HG03280 (cell line): ENCODE data around the gene SLC6A3.
"Not testable (repeated sequence)": the region's sequence is repeated elsewhere in the genome, so short reads cannot be mapped to it uniquely, and the experiment has no call there.

ENCODE experiments used
- ATAC-seq: cut with Tn5 transposase; IDR thresholded peaks from one replicate; pipeline ENCODE4 v1.9.1; 2021; ENCODE audit warnings: mild to moderate bottlenecking, moderate library complexity; ENCODE audit not compliant: unreplicated experiment

Gene SLC6A3

GRCh38 chr5:1375871-1376810, 69.1 kb downstream of the SLC6A3 start:
- ATAC-seq = no peak

GRCh38 chr5:1374679-1375055, 70.6 kb downstream of the SLC6A3 start:
- no peak for ATAC-seq

GRCh38 chr5:1374030-1374678, 71.1 kb downstream of the SLC6A3 start:
- no peak for ATAC-seq

DNA sequence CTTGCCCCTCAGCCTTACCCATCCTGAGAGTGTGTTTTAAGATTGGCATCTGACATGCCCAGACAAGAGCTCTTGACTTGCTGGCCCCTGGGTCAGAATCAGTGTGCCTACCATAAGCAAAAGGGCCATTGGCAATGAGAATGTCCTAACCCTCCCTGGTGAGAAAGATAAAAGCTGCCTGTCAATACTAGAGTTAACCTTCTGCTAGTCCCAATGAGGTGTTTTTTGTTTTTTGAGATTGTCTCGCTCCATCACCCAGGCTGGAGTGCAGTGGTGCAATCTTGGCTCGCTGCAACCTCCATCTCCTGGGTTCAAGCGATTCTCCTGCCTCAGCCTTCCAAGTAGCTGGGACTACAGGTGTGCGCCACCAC, 73.3 kb downstream of the SLC6A3 start:
- ATAC-seq = not testable (repeated sequence)

GRCh38 chr5:1371218-1371971, 73.8 kb downstream of the SLC6A3 start:
- ATAC-seq = no peak

- ATAC-seq = no peak
These were observed 75.2 kb downstream of the SLC6A3 start for GRCh38 chr5:1370006-1370405.

DNA sequence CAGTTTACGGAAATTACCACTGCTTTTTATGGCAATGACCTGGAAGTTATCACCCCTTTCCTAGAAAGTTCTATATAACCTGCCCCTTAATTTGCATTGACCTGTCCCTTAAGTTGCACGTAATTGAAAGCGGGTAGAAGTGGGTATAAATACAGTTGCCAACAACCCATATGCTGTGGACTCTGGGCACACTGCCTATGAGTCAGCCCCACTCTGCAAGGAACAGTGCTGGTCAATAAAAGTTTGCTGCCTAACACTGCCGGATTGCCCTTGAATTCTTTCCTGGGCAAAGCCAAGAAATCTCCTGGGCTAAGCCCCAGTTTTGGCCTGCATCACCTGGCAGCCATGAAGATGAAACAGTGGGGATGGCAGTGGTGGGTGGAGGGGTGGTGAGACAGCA, 76.5 kb downstream of the SLC6A3 start:
- ATAC-seq = no peak

GRCh38 chr5:1368236-1368635, 77.0 kb downstream of the SLC6A3 start:
- no peak for ATAC-seq

- ATAC-seq = no peak
These were observed 78.1 kb downstream of the SLC6A3 start for GRCh38 chr5:1367149-1367548.

GRCh38 chr5:1366514-1366913, 78.7 kb downstream of the SLC6A3 start:
- no peak for ATAC-seq

GRCh38 chr5:1364211-1364610, 81.0 kb downstream of the SLC6A3 start:
- ATAC-seq = no peak

DNA sequence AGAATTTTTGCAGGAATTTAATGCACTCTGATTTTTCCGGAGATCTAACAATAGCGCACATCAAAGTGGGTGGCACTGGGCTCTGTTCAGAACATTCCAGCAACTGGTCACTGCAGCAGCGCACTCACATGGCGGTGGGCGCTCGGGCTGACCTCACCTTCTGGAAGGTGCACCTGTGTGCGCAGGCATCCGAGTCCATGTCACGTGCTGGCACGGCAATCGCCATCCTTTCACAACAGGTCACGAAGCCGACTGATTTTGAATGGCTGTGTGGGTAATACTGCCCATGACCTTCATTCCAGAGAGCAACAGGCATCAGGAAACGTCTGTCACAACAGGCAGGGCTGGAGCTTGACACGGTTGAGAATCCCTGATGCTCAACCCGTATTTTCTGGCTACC, 81.7 kb downstream of the SLC6A3 start:
- ATAC-seq = no peak

DNA sequence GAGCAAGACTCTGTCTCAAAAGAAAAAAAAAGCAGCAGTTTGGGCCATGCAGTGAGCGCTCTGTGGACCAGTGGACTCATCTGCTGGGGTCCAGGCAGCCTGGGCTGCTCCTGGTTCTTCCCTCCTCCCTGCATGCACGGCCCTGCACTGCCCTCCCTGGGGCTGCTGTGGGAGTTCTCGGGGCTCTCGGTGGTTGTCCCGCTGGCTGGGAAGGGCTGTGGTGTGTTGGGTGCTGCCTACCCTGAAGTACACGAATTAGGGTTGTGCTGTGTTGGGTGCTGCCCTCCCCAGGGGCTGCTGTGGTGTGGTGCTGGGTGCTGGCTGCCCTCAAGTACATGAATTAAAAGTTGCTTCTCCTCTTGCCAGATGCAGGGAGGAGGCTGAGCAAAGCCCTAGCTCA, 82.1 kb downstream of the SLC6A3 start:
- no peak for ATAC-seq

DNA sequence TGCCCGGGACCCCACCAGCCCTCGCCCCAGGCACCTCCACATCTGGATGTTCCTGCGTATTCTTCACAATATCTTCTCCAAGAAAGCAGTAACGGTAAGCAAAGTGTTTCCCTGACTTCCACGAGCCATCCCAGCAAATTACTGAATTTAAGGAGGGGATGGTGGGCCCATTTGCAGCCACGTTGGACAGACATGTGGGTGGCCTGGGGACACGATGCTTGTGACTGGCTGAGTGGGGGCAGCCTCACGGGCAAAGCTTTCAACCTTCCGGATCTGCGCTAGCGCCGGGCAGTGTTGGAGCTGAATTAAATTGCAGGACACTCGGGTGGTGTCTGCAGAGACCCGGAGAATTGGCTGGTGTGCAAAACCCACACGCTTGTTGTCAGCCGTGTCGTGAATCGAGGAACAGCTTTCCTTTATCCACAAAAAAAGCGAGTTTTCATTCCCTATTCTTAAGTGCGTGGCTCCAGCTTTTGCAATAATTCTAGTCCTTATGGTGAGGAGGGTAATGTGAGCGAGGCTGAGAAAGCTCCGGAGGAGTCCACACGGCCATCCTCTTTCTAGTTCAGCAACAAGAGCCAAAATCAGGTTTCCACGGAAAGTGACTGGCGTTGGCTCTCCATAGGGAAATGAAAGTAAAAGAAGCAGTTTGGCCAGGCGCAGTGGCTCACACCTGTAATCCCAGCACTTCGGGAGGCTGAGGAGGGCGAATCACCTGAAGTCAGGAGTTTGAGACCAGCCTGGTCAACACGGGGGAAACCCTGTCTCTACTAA, 82.8 kb downstream of the SLC6A3 start:
- ATAC-seq = no peak

DNA sequence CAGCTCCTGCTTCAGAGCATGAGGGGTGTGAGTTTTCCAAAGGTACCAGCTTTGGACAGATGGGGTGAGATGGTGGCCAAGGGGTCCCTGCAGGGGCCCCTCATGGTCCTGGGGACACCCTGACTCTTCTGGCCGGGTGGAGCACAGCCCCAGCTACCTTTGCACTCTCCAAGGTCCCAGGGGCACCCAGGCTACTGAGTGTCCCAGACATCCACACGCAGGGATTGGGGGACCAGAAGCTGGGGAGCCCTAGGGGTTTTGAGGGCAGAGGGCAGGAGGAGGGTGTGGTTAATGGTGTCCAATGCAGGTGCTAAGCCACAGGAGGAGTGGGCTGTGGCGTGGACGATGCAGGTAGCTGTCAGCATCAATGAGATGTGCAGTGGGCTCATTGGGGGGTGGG, 84.4 kb downstream of the SLC6A3 start:
- no peak for ATAC-seq

DNA sequence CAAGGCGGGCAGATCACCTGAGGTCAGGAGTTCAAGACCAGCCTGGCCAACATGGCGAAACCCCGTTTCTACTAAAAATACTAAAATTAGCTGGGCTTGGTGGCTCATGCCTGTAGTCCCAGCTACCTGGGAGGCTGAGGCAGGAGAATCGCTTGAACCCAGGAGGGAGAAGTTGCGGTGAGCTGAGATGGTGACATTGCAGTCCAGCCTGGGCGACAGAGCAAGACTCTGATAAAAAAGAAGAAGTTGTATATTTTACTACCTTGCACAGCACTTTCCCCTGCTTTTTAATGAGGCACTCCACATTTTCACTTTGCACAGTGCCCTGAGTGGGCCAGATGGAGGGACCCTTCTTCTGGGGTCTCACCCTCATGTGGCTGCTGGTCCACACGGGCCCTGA, 84.9 kb downstream of the SLC6A3 start:
- ATAC-seq = not testable (repeated sequence)

DNA sequence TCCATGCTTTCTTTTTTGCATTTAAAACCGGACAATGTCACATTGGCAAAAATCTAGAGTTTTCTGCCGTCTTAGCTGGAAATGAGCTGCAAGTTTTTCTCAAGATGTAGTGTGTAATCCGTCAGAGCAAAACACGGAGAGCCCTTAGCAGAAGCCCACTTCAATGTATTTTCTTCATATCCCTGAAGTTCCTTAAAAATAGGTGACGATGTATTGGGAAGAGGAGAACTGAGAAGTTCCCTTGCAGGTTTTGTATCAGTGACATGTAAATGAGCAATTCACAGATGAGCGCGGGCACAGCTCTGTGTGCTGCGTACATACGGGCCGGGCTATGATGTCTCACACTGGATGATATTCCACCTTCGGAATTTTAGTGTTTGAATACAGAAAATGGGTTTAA, 85.5 kb downstream of the SLC6A3 start:
- ATAC-seq = no peak

DNA sequence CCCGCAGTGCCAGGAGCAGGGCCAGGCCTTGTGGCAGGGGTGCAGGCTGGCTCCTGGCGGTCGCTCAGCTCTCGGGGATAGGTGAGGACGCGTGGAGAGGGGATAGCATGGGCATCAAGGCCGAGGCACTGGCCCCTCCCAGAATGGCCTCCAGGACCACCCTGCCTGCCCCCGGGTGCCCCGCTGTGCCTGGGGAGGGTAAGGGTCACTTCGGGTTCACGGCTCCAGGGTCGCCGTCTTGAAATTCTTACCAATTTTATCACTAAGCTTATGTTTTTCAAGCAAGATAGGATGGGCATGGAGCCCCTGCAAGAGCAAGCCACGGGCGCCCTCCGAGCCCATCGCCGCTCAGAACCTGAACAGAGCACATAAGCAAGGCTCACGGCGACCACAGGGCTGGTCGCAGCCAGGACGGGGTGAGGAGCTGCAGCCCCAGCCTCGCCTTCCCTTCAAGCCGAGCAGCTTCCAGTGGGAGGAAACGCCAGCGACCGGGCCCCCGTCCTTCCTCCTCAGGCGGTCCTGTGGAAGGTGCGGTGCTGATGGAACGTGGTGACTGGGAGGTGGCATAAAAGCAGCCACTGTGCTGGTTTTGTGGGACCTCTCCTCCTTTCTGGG, 86.1 kb downstream of the SLC6A3 start:
- no peak for ATAC-seq

- no peak for ATAC-seq
These were observed 86.6 kb downstream of the SLC6A3 start for GRCh38 chr5:1358726-1359025.

DNA sequence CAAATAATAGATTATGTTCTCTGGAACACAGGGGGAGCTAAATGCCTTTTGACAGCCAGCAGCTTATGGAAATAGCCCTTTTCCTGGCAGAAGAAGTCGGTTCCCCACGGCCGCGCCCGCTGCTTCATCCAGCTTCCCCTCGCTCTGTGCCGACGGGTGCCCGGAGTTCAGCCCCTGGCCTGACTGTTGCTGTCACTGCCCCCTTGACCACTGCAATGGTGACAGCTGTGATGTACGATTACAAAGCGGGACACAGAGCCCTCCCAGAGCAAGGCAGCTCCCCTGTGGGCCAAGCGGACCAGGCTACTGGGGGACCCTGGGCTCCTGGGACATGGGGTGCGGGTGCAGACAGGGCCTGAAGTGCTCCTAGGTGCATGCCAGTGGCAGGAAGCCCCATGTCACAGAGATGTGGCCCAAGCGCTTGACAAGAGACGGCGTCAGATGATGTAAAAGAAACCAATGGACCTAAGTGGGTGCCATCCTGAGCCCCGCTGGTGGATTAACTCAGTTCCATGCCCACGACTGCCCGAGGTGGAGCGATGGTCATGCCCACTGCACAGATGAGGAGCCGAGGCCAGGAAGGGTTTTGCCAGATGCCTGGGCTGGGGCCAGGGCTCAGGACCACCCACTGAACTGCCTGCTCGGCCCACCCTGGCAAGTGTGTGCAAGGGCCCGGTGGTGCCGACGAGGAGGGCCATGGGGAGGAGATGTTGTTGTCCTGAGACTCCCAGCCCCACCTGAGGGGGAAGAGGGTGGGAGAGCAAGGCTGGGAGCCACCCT, 87.1 kb downstream of the SLC6A3 start:
- no peak for ATAC-seq
